GM21619 (cell line): Measurements from ENCODE around the gene CRYZ.

ENCODE experiments used
- ATAC-seq: cut with Tn5 transposase; IDR thresholded peaks from one replicate; pipeline ENCODE4 v1.9.1; 2021; ENCODE audit not compliant: unreplicated experiment

The CRYZ gene

DNA sequence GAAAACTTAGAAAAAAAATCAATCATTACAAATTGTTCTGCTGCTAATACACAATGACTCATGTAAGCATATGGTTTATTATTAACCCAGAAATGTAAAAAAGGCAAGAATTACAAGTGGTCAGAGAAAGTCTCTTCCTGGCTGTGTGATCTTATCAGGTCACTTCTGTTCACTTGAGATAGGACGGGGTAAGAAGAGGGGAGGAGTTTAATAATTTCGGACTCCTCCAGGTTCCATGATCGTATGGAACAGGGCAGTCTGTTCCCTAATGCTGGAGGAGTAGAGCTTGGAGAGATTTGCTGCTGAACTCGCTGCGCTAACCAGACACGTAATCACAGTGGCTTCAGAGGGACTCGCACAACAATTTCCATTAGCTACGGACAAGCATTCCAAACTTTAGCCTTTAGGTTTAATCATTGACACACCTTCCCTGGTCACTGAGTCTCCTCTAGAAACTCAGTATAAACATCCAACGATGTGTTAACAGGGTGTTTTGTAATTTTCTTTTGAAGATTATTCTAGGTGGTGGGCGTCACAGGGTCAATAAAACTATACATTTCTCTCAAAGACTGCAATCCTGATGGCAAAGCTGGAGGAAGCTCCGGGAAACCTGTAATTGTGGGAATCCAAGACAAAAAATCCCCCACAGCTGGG lies 1.3 kb downstream of the CRYZ start:
- peak; percentile 32 for ATAC-seq

GRCh38 chr1:74729741-74730478 lies 2.9 kb downstream of the CRYZ start:
- ATAC-seq = no peak

GRCh38 chr1:74728736-74729135 lies 4.1 kb downstream of the CRYZ start:
- ATAC-seq = no peak

- ATAC-seq = no peak
Measured at GRCh38 chr1:74726063-74726462, 6.8 kb downstream of the CRYZ start.

DNA sequence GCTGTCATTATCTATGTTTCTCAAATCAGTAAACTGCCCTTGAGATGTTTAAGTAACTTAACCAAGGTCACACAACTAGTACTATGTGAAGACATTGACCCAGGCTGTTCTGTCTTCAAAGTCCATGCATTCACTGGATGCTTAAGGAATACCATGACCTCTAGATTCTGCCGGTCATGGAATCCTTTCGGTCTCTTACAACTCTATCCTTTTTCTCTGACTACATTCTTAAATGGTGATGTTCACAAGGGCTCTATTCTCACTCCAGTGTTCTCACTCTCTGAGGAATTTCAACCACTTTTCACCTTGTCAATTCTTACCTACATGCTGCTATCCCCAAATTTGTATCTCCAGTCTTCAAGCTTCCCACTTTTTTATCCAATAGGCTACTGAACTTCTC lies 15.2 kb downstream of the CRYZ start:
- no peak for ATAC-seq

- no peak for ATAC-seq
Measured at GRCh38 chr1:74716822-74717221, 16.0 kb downstream of the CRYZ start.

GRCh38 chr1:74715806-74716205 lies 17.0 kb downstream of the CRYZ start:
- no peak for ATAC-seq

DNA sequence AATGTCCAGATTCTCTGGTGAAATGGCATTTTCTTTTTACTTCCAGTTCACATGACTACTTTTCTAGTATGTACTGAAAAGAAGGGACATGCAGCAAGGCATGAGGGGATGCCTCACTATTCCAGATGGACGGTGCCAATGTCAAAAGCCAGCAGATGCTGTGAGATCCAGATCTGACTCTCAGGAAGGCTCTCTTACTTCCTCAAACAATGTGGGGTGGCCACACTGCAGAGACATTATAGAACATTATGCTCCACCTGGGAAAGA lies 17.7 kb downstream of the CRYZ start:
- no peak for ATAC-seq

- peak; percentile 72 for ATAC-seq
Measured at GRCh38 chr1:74714429-74715235, 18.2 kb downstream of the CRYZ start.

- no peak for ATAC-seq
Measured at GRCh38 chr1:74713849-74714248, 19.0 kb downstream of the CRYZ start.

DNA sequence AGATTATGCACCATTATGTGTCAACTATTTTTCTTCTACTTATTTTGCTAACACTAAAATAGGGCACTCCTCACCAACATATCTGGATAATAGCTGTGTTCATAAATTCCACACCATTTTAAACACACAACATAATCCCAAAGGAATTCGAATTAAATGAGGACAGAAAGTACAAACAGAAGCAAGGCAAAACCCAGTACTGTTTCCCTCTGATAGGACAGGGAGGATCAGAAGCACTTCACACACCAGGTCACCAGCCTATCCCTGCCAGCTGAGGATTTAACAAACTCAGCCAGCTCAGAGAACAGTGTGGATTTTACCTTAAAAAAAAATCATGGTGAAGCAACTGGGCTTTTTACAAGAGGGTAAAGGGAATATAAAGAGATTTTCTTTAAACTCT lies 20.0 kb downstream of the CRYZ start:
- ATAC-seq = no peak

- no peak for ATAC-seq
Measured at GRCh38 chr1:74703386-74704182, 29.3 kb downstream of the CRYZ start.

- peak; percentile 55 for ATAC-seq
Measured at GRCh38 chr1:74699331-74699730, 33.5 kb downstream of the CRYZ start.

GRCh38 chr1:74697832-74698231 lies 35.0 kb downstream of the CRYZ start:
- ATAC-seq = no peak

- ATAC-seq = no peak
Measured at GRCh38 chr1:74693473-74693872, 39.4 kb downstream of the CRYZ start.

DNA sequence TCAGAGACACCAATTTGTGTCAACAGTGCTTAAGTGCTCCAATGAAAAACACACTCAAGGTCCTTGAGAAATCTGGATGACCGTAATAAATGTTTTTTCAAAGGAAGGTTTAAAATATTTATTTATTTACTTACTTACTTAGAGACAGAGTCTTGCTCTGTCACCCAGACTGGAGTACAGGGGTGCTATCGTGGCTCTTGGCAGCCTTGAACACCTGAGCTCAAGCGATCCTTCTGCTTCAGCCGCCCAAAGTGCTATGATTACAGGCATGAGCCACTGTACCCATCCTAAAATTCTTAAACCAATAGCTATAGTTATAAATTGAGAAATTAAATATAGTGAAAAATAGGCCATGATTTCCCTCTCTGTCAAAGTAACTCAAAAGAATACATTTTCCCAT lies 41.9 kb downstream of the CRYZ start:
- ATAC-seq = no peak

DNA sequence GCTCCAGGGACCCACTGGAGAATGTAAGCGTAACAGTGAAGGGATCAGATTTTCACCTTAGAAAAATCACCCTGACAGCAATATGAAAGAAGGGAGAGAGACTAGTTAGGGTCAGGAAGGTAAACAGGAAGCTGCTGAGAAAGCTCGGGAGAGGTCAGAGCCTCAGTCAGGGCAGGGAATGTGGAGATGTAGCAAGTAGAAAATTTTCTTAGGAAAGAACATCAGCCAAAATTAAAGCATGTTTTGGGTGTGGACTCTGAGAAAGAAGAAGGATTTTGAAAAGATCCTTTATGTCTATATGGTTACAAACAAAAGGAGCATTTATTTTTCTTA lies 42.5 kb downstream of the CRYZ start:
- no peak for ATAC-seq

GRCh38 chr1:74689621-74690363 lies 43.1 kb downstream of the CRYZ start:
- peak; percentile 83 for ATAC-seq

GRCh38 chr1:74686928-74687327 lies 45.9 kb downstream of the CRYZ start:
- no peak for ATAC-seq

DNA sequence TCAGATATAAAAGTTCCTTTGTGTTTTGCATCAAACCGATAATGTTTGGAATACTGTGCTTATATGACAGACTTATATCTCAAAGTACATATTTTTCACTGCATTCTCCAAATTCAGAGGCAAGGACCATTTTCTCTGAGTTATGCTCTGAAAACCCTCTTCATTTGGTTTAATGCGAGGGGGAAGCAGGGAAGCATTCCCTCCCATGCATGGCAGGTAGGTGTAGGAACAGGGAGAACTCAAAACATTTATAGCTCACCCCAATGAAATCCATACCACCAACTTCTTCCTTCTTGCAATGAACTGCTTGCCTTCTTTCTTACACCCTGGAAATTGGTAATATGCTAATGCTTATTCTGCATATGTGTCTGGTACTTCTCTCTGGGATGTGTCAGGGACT lies 48.5 kb downstream of the CRYZ start:
- no peak for ATAC-seq

GRCh38 chr1:74683656-74684055 lies 49.2 kb downstream of the CRYZ start:
- no peak for ATAC-seq
